A549 (cell line): ENCODE results near the gene FXYD4.

ENCODE experiments used
- JUNB ChIP-seq: fragments of >200 bp; sonication (Bioruptor Twin); formaldehyde crosslinking; IDR thresholded peaks from 2 replicates; pipeline ENCODE4 v1.6.1; 2016
- MAFK ChIP-seq: fragments of 450-650 bp; IDR thresholded peaks from 2 replicates; pipeline ENCODE4 v1.6.1; 2014; ENCODE audit not compliant: partially characterized antibody
- RAD21 ChIP-seq, 2 experiments: fragments of >200 bp in 1 of 2; sonication (Bioruptor Twin) in 1 of 2; formaldehyde crosslinking in 1 of 2; IDR thresholded peaks in 1 of 2; conservative IDR thresholded peaks in 1 of 2; 2 replicates in 1 of 2; 3 replicates in 1 of 2; pipeline ENCODE4 v1.6.1; 2012 to 2018; ENCODE audit warnings: inconsistent platforms in 1 of 2
- ZC3H11A ChIP-seq: fragments of 450-650 bp; IDR thresholded peaks from 2 replicates; pipeline ENCODE4 v1.6.1; 2014; ENCODE audit warnings: antibody characterized with exemption, mild to moderate bottlenecking
- TF ChIP-seq, protein P1 (sequence below): IDR thresholded peaks from 2 replicates; pipeline ENCODE4 v1.6.1; 2012
- TF ChIP-seq, protein P2 (sequence below): fragments of 250-450 bp; sonication (Bioruptor Pico); IDR thresholded peaks from 2 replicates; pipeline ENCODE4 v1.5.0; 2020; ENCODE audit warnings: low read depth, mild to moderate bottlenecking, moderate library complexity
- TF ChIP-seq, protein P3 (sequence below): fragments of 250-450 bp; sonication (Bioruptor Pico); IDR thresholded peaks from 2 replicates; pipeline ENCODE4 v1.5.0; 2021; ENCODE audit warnings: mild to moderate bottlenecking, moderate library complexity, borderline replicate concordance

GRCh38 chr10:43377424-43377883 lies 6.0 kb downstream of the FXYD4 start:
- TF ChIP-seq, protein P1, sequence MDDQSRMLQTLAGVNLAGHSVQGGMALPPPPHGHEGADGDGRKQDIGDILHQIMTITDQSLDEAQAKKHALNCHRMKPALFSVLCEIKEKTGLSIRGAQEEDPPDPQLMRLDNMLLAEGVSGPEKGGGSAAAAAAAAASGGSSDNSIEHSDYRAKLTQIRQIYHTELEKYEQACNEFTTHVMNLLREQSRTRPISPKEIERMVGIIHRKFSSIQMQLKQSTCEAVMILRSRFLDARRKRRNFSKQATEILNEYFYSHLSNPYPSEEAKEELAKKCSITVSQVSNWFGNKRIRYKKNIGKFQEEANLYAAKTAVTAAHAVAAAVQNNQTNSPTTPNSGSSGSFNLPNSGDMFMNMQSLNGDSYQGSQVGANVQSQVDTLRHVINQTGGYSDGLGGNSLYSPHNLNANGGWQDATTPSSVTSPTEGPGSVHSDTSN = no peak
- TF ChIP-seq JUNB (no peak), RAD21 (conservative IDR thresholded peaks at IDR 0.05 in 1 of 2, IDR thresholded peaks at IDR 0.05 in 1 of 2) (no peak), ZC3H11A (no peak), MAFK (no peak)
- TF ChIP-seq, protein P2, sequence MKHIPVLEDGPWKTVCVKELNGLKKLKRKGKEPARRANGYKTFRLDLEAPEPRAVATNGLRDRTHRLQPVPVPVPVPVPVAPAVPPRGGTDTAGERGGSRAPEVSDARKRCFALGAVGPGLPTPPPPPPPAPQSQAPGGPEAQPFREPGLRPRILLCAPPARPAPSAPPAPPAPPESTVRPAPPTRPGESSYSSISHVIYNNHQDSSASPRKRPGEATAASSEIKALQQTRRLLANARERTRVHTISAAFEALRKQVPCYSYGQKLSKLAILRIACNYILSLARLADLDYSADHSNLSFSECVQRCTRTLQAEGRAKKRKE (CRISPR knock-in tag) = no peak
- TF ChIP-seq, protein P3, sequence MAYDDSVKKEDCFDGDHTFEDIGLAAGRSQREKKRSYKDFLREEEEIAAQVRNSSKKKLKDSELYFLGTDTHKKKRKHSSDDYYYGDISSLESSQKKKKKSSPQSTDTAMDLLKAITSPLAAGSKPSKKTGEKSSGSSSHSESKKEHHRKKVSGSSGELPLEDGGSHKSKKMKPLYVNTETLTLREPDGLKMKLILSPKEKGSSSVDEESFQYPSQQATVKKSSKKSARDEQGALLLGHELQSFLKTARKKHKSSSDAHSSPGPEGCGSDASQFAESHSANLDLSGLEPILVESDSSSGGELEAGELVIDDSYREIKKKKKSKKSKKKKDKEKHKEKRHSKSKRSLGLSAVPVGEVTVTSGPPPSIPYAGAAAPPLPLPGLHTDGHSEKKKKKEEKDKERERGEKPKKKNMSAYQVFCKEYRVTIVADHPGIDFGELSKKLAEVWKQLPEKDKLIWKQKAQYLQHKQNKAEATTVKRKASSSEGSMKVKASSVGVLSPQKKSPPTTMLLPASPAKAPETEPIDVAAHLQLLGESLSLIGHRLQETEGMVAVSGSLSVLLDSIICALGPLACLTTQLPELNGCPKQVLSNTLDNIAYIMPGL (CRISPR knock-in tag) = no peak
